GM12864 (cell line): ENCODE results near the gene TPK1.

Source experiments
- DNase-seq: peaks from one replicate; pipeline ENCODE4 v3.0.0-alpha.2; 2011; ENCODE audit warnings: low read depth
- H3K4me3 ChIP-seq: 2 replicates; pipeline ENCODE4 v1.5.1; 2011; ENCODE audit warnings: mild to moderate bottlenecking, low read depth, low read length, control low read depth
- TF ChIP-seq, protein P1 (sequence below): IDR thresholded peaks from 2 replicates; pipeline ENCODE4 v1.5.1; 2011; ENCODE audit warnings: low read depth, mild to moderate bottlenecking, moderate library complexity, low read length, control low read depth, inconsistent platforms; ENCODE audit errors: missing control alignments

TPK1 gene

DNA sequence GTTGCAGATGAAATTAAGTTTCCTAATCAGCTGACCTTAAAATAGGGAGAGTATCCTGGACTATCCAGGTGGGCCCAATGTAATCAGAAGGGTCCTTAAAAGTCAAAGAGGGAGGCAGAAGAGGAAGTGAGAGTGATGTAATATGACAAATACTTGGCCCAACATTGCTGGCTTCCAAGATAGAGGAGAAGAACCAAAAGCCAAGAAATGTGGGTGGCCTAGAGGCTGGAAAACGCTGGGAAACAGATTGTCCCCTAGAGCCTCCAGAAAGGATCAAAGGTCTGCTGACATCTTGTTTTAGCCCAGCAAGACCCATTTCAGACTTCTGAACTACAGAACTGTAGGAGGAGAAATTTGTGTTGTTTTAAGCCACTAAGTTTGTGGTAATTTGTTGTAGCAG, 352.7 kb downstream of the TPK1 start:
- TF ChIP-seq, protein P1, sequence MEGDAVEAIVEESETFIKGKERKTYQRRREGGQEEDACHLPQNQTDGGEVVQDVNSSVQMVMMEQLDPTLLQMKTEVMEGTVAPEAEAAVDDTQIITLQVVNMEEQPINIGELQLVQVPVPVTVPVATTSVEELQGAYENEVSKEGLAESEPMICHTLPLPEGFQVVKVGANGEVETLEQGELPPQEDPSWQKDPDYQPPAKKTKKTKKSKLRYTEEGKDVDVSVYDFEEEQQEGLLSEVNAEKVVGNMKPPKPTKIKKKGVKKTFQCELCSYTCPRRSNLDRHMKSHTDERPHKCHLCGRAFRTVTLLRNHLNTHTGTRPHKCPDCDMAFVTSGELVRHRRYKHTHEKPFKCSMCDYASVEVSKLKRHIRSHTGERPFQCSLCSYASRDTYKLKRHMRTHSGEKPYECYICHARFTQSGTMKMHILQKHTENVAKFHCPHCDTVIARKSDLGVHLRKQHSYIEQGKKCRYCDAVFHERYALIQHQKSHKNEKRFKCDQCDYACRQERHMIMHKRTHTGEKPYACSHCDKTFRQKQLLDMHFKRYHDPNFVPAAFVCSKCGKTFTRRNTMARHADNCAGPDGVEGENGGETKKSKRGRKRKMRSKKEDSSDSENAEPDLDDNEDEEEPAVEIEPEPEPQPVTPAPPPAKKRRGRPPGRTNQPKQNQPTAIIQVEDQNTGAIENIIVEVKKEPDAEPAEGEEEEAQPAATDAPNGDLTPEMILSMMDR = no peak
- DNase-seq = no peak
- no peak overlapping the region for H3K4me3 ChIP-seq

DNA sequence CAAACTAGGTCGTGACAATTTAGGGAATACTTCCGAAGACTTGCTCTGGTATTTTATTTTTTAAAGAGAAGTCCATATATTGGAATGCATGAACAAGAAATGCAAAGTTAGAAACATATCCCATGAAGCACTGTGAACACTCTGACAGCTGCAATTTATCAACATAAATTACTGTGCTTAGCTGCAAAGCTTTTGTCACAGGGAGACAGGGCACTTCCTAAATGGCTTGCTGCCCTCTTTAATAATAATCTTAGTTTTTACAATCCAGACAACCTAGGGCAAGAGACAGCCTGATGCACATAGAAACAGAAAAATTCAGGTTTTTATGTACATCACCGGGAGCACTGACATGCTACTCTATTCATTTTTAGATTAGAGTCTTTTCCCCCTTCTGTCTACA, 354.0 kb downstream of the TPK1 start:
- no peak overlapping the region for H3K4me3 ChIP-seq
- TF ChIP-seq, protein P1 = no peak
- DNase-seq = no peak

DNA sequence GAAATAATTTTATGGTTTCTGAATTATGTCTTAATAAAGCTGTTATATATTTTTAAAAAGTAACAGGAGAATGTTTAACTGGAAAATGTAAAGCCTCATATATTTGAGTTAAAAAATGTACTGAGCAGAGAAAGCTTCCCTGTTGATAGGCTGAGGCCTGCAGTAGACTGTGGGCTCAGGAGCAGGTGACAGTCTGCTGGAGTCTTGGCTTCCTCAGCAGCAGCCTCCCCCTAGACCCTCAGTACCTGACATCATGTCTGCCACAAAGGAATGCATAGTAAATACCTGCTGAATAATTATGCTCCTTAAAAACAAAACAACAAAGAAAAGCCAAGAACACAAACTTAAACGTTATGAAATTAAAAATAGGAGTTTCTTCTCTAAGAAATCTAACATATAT, 358.5 kb downstream of the TPK1 start:
- H3K4me3 ChIP-seq = no peak overlapping the region
- TF ChIP-seq, protein P1 = no peak
- DNase-seq = no peak

DNA sequence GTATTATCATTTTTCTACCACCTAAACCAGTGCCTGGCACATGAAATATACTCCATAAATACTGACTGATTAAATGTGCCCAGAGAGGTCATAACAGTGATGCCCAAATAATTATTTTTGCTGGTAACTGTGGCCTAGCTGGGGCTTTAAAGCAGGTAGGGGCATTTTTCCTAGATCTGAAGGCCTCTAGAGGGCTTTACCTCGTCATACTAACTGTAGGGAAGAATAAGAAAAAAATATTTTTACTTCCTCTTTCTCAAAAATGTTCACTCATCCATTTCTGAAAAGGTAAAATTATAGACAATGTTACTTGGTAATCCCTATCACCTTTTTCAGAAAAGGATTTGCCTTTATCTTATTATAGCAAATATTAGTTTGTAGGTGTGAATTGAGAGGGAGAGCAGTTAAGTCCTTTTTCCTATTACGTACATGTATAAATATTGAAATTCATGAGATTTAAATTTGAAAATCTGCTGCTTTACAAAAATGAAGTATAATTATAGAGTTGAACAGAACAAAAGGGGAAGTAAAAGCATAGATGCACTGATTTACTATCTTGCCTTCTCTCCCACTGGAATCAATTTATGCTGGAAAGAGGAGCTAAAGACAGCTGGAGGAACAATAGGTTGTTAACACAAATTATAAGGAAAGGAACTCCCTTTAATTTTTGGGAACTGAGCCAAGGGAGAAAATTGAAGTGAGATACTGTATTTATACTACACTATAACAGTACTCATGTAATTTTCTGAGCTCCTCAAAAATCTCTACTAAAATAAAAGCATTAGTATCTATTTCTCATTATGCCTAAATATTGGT, 360.8 kb downstream of the TPK1 start:
- TF ChIP-seq, protein P1 = no peak
- DNase-seq = no peak
- no peak overlapping the region for H3K4me3 ChIP-seq

DNA sequence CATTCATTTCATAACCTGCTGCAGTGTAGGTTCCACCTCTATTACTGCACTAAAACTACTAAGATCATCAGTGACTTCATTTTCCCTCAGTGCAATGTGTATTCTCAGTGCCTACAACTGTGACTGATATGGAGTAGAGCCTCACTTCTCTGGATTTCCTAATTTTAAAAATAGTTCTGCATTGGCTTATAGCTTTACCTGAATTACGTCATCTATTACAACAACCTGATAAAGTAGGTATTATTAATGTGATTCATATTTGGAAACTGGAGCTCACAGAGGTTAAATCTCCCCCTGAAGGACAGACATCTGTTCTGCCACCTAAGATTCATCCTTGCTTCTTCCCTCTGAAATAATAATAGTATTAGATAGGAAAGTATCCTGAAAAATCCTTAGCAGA, 361.5 kb downstream of the TPK1 start:
- no peak for DNase-seq
- H3K4me3 ChIP-seq = no peak overlapping the region
- TF ChIP-seq, protein P1 = no peak

DNA sequence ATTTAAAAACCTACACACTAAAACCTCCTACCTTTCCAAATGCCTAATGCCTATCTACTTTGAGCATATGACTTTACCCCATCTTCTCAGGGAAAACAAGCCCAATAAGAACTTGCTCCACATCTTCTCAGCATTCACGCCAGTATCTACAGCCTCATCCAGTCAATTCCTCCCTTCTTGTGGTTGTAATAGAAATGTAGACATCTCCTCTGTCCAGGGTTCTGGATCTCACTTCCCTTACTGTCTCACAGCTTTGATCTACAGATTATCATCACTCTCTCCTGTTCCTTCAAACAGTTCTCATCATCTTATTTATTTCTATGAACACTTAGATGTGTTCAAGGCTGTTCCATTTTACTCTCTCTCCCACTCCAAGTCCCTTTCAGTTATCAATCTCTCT, 361.9 kb downstream of the TPK1 start:
- TF ChIP-seq, protein P1 = no peak
- no peak for DNase-seq
- H3K4me3 ChIP-seq = no peak overlapping the region

DNA sequence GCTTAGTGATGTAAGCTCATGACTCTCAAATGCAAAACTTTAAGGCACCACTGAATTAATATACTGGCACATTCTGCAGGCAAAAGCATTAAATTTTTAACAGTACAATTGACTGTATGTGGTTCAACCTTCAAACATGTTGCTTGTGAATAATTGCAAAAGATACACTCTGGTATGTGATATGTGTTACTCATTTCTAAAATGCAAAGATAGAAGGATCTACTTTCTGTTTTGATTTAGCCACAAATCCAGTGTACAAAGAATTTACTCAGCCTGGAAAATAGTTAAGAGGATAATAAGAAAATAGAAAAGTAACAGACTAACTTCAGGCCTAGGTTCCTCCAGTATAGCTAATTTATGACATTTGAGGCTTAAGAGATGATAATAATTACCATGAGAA, 365.8 kb downstream of the TPK1 start:
- TF ChIP-seq, protein P1 = no peak
- H3K4me3 ChIP-seq = no peak overlapping the region
- no peak for DNase-seq
